Panc1 (cell line): ENCODE data around the gene IL10RB. TPM values are rescaled to one million over a fixed set of nuclear protein-coding genes. Genes with fewer than 3 reads are reported as not detected.

Experiments
- ATAC-seq: fragments of 200-7000 bp; cut with Tn5 transposase; 2 replicates; pipeline ENCODE4 v1.9.1; 2020; ENCODE audit warnings: mild to moderate bottlenecking, moderate library complexity
- BruUV-seq: library from RNA; stranded (reverse); fragments of 400-500 nt; replicated peaks from 2 replicates; lab custom pipeline; 2021; lab: Mats Ljungman, UMichigan
- CTCF ChIA-PET: fragments of 300-600 bp; sonication (Branson Sonifier 250); formaldehyde crosslinking; loops from one replicate; lab custom pipeline; 2022; ENCODE audit warnings: antibody characterized with exemption; lab: Charles Lee
- POLR2A ChIA-PET: fragments of 300-600 bp; sonication (Branson Sonifier 250); formaldehyde crosslinking; loops from one replicate; lab custom pipeline; 2022; ENCODE audit warnings: antibody characterized with exemption; lab: Charles Lee
- DNase-seq: peaks from one replicate; pipeline ENCODE4 v3.0.0-alpha.2; 2010; ENCODE audit warnings: low read depth, low spot score
- H3K27ac ChIP-seq: 2 replicates; pipeline ENCODE4 v1.5.1; 2011; ENCODE audit warnings: mild to moderate bottlenecking, low read length, inconsistent platforms
- H3K27me3 ChIP-seq: fragments of 200-500 bp; sonication (Bioruptor generic); 2 replicates; pipeline ENCODE4 v1.6.0; 2014; ENCODE audit warnings: low read length, inconsistent platforms; ENCODE audit not compliant: control insufficient read depth, insufficient read depth
- H3K36me3 ChIP-seq: fragments of 200-500 bp; sonication (Bioruptor generic); 2 replicates; pipeline ENCODE4 v1.5.1; 2014; ENCODE audit warnings: inconsistent platforms, mild to moderate bottlenecking, low read length, moderate library complexity; ENCODE audit not compliant: control insufficient read depth, insufficient read depth
- H3K4me1 ChIP-seq: 2 replicates; pipeline ENCODE4 v1.5.1; 2011; ENCODE audit warnings: inconsistent platforms, mild to moderate bottlenecking, low read length, moderate library complexity; ENCODE audit not compliant: control insufficient read depth, insufficient read depth
- H3K4me3 ChIP-seq, 2 experiments: 2 replicates each; pipeline ENCODE4 v1.5.1; 2011 to 2012; ENCODE audit warnings: low read depth in 2 of 2, low read length in 2 of 2, mild to moderate bottlenecking in 2 of 2, inconsistent platforms in 1 of 2, moderate library complexity in 1 of 2
- H3K9me3 ChIP-seq: fragments of 200-500 bp; sonication (Bioruptor generic); 2 replicates; pipeline ENCODE4 v1.5.1; 2014; ENCODE audit warnings: low read depth, mild to moderate bottlenecking, inconsistent platforms, low read length, moderate library complexity; ENCODE audit not compliant: control insufficient read depth, insufficient read depth
- CTCF ChIP-seq: fragments of 450-650 bp; IDR thresholded peaks from 2 replicates; pipeline ENCODE4 v1.5.1; 2017; ENCODE audit warnings: mild to moderate bottlenecking
- POLR2AphosphoS5 ChIP-seq: IDR thresholded peaks from 2 replicates; pipeline ENCODE4 v1.6.1; 2012; ENCODE audit warnings: mild to moderate bottlenecking, low read depth, low read length, moderate library complexity
- REST ChIP-seq, 2 experiments: IDR thresholded peaks; 2 replicates each; pipeline ENCODE4 v1.6.1; 2011 to 2012; ENCODE audit warnings: low read depth in 2 of 2, control low read depth in 1 of 2, low read length in 1 of 2, mild to moderate bottlenecking in 1 of 2, moderate library complexity in 1 of 2; ENCODE audit not compliant: insufficient read depth in 1 of 2
- SIN3A ChIP-seq: IDR thresholded peaks from 2 replicates; pipeline ENCODE4 v1.6.1; 2012; ENCODE audit warnings: low read depth, mild to moderate bottlenecking, low read length, moderate library complexity, borderline replicate concordance; ENCODE audit not compliant: insufficient read depth
- TCF7L2 ChIP-seq: IDR thresholded peaks from 2 replicates; pipeline ENCODE4 v1.6.1; 2011; ENCODE audit warnings: mild to moderate bottlenecking, low read depth, low read length, inconsistent platforms
- in situ Hi-C: cut with HindIII; loops from 2 replicates; pipeline ENCODE4 v1.10.0; 2016; ENCODE audit warnings: low sequenced_read_pairs, low pct_unique_long_range_greater_than_20kb
- intact Hi-C: fragments of 100-400 bp; cut with micrococcal nuclease; formaldehyde crosslinking; loops from one replicate; pipeline ENCODE4 v1.10.0; 2022; ENCODE audit not compliant: unreplicated experiment
- total RNA-seq: library from RNA; stranded (reverse); gene quantifications from one replicate; pipeline ENCODE4 v1.2.1, GENCODE V29; 2021; ENCODE audit not compliant: unreplicated experiment

The IL10RB gene
- total RNA-seq, 1 experiment from 2014 or later, result 17.7 TPM

GRCh38 chr21:33299181-33299752, 33.1 kb downstream of the IL10RB start:
- H3K36me3 ChIP-seq, result no peaks in the 10 kb centered on the region
- no peak for TF ChIP-seq REST (IDR thresholded peaks at IDR 0.05; ENCODE audit: insufficient read depth in 1 of 2, low read depth in 2 of 2, low read length in 1 of 2)
- TF ChIP-seq POLR2AphosphoS5, result no peak
- no peak for TF ChIP-seq TCF7L2
- no peak for TF ChIP-seq CTCF
- no peaks in the 10 kb centered on the region for H3K9me3 ChIP-seq
- CTCF ChIA-PET, result no interaction called here
- BruUV-seq, result no TSS peak
- H3K4me3 ChIP-seq, result no peak overlapping the region
- intact Hi-C loops, result no loop called here
- DNase-seq, result no peak
- H3K27me3 ChIP-seq, result no peaks in the 10 kb centered on the region
- POLR2A ChIA-PET, result interaction anchor here (1.1 kb wide), 1 partner anchor 26 kb away, joined by 7 read pairs; the partner anchor contains the start of gene IFNAR1
- in situ Hi-C loops, result no loop called here
- H3K4me1 ChIP-seq, result no peaks in the 10 kb centered on the region
- ATAC-seq, result no peak; the same call in 1 of the 2 replicates
- H3K27ac ChIP-seq, result no peak overlapping the region

DNA sequence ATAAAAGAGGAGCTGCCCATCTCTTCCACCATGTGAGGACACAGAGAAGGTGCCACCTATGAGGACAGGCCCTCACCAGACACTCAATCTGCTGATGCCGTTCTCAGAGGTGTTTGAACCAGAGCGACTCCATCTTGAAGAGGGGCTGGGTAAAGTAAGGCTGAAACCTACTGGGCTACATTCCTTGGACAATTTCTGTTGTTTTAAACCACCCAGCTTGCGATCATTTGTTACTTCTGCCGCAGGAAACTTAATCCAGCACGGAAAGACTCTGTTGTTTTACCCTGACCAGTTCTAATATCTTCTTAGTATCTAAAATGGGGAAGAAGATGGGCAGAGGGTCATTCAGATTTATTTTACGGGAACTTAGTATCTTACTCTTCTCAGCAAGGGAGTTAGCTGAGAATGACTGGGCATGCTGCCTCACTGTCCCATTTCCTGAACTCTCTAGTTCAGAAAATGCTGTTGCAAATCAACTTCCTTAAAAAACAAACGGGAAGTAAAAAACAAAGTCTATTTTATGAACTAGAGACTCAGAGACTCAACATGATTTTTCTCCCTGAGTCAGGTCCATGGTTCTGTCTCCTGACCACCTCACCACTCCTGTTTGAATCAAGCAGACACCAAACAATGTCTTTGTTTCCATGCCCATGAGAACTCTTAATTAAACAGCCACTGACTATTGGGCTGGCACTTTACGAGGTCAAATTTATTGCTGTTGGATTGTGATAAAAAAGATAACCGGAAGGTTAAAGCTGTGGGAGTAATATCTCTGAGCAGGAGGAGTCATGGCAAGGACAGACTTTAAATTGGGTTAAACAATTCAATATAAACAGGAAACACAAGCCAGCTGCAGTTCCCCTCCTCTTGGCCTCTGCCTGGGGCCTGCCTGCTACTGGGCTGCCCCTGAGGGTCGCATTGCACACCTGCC, 34.8 kb downstream of the IL10RB start:
- H3K9me3 ChIP-seq, result no peaks in the 10 kb centered on the region
- no peak for DNase-seq
- intact Hi-C loops (no loop called here), in situ Hi-C loops (no loop called here)
- TF ChIP-seq SIN3A, result no peak
- TF ChIP-seq TCF7L2, result no peak
- no peak for TF ChIP-seq CTCF
- no peak for TF ChIP-seq REST (IDR thresholded peaks at IDR 0.05; ENCODE audit: insufficient read depth in 1 of 2, low read depth in 2 of 2, low read length in 1 of 2)
- TF ChIP-seq POLR2AphosphoS5, result no peak
- no peak overlapping the region for H3K4me3 ChIP-seq
- ATAC-seq, result no peak
- no peaks in the 10 kb centered on the region for H3K36me3 ChIP-seq
- POLR2A ChIA-PET, result no interaction called here
- CTCF ChIA-PET, result no interaction called here
- BruUV-seq, result no TSS peak
- H3K27me3 ChIP-seq, result no peaks in the 10 kb centered on the region
- no peaks in the 10 kb centered on the region for H3K4me1 ChIP-seq
- no peak overlapping the region for H3K27ac ChIP-seq
